GM12878 (cell line): ENCODE data around the gene SSUH2. TPM values are rescaled to one million over a fixed set of nuclear protein-coding genes. Genes with fewer than 3 reads are reported as not detected.

Experiments
- BCL3 ChIP-seq: IDR thresholded peaks from 2 replicates; pipeline ENCODE4 v1.6.1; 2011; ENCODE audit warnings: borderline replicate concordance, low read depth, mild to moderate bottlenecking, moderate library complexity, low read length; ENCODE audit not compliant: insufficient read depth, poor library complexity, severe bottlenecking
- CHD1 ChIP-seq: IDR thresholded peaks from 2 replicates; pipeline ENCODE4 v1.6.1; 2012; ENCODE audit warnings: low read depth, low read length, improper control_type of control experiment
- HDGF ChIP-seq: fragments of 450-650 bp; IDR thresholded peaks from 2 replicates; pipeline ENCODE4 v1.6.1; 2016; ENCODE audit warnings: antibody characterized with exemption
- IRF5 ChIP-seq: fragments of 450-650 bp; IDR thresholded peaks from 2 replicates; pipeline ENCODE4 v1.6.1; 2017; ENCODE audit warnings: borderline replicate concordance
- PKNOX1 ChIP-seq: fragments of 450-650 bp; IDR thresholded peaks from 2 replicates; pipeline ENCODE4 v1.6.1; 2016; ENCODE audit warnings: mild to moderate bottlenecking
- PRDM15 ChIP-seq: fragments of 450-650 bp; formaldehyde crosslinking; IDR thresholded peaks from 2 replicates; pipeline ENCODE4 v1.4.0; 2020; ENCODE audit warnings: mild to moderate bottlenecking, moderate library complexity
- RELB ChIP-seq: fragments of 450-650 bp; IDR thresholded peaks from 2 replicates; pipeline ENCODE4 v1.6.1; 2017; ENCODE audit warnings: low read depth, mild to moderate bottlenecking, moderate library complexity
- WRNIP1 ChIP-seq: IDR thresholded peaks from 2 replicates; pipeline ENCODE4 v1.6.1; 2011; ENCODE audit warnings: low read depth, low read length, improper control_type of control experiment, borderline replicate concordance
- ZNF592 ChIP-seq: fragments of 450-650 bp; IDR thresholded peaks from 2 replicates; pipeline ENCODE4 v1.6.1; 2017; ENCODE audit warnings: mild to moderate bottlenecking, moderate library complexity
- polyA plus RNA-seq, 11 experiments: library from polyadenylated mRNA; depleted of rRNA in 4 of 11; unstranded in 6 of 11; stranded (reverse) in 5 of 11; fragments of >200 nt; fragmentation: Nextera tagmentation in 4 of 11; fragmentation: Illumina TruSeq in 1 of 11; extraction: Ambion mirVana in 4 of 11; extraction: Trizol in 1 of 11; gene quantifications; 1 replicate in 1 of 11; 2 replicates in 10 of 11; pipeline versions ENCODE4 v1.2.1 to v1.2.3, GENCODE V29; 2011 to 2016; ENCODE audit warnings: inconsistent platforms in 2 of 11, missing spikeins in 2 of 11, low read depth in 1 of 11
- total RNA-seq, 4 experiments: library from RNA; depleted of rRNA in 3 of 4; stranded (reverse); fragments of >200 nt in 3 of 4; fragmentation: Illumina TruSeq in 1 of 4; extraction: Trizol in 1 of 4; gene quantifications; 2 replicates each; pipeline versions ENCODE4 v1.2.1 to v1.2.3, GENCODE V29; 2013 to 2021

Gene SSUH2
- total and polyA plus RNA-seq, 10 of the 15 experiments (the other 5 are each of a cell fraction or from before 2014, with no cell fraction given): 0.09 to 0.26 TPM; not detected in 8

- TF ChIP-seq RELB (no peak), BCL3 (no peak), IRF5 (no peak), PRDM15 (no peak), WRNIP1 (no peak), HDGF (no peak), ZNF592 (no peak), CHD1 (no peak), PKNOX1 (no peak)
Measured at GRCh38 chr3:8571256-8571655, 73.3 kb downstream of the SSUH2 start (continued).
